GM12878 (cell line): ENCODE data around the gene CHRNA9. TPM values are rescaled to one million over a fixed set of nuclear protein-coding genes. Genes with fewer than 3 reads are reported as not detected.
A peak's percentile ranks its signal among the peaks of the same experiment; 100 is the strongest.

ENCODE experiments used
- ATAC-seq: fragments of 200-7000 bp; cut with Tn5 transposase; 3 replicates; pipeline ENCODE4 v1.9.1; 2020; ENCODE audit warnings: mild to moderate bottlenecking, moderate library complexity
- Bru-seq: library from RNA; stranded (reverse); fragments of 400-500 nt; gene quantifications from one replicate; lab custom pipeline; 2021; lab: Mats Ljungman, UMichigan
- BruChase-seq, 2 experiments: library from RNA; stranded (reverse); fragments of 400-500 nt; gene quantifications; one replicate each; lab custom pipeline; 2021; lab: Mats Ljungman, UMichigan
- BruUV-seq: library from RNA; stranded (reverse); fragments of 400-500 nt; replicated peaks from 2 replicates; lab custom pipeline; 2021; lab: Mats Ljungman, UMichigan
- CTCF ChIA-PET: fragments of 300-600 bp; sonication (Branson Sonifier 250); formaldehyde crosslinking; extraction: SDS; loops from one replicate; lab custom pipeline; 2021; ENCODE audit warnings: inconsistent platforms; lab: Yijun Ruan, JAX
- POLR2A ChIA-PET: fragments of 350-600 bp; formaldehyde crosslinking; extraction: SDS; loops from one replicate; lab custom pipeline; 2021; ENCODE audit warnings: inconsistent platforms; lab: Charles Lee
- RAD21 ChIA-PET: fragments of 300-600 bp; sonication (Branson Sonifier 250); formaldehyde crosslinking; loops from one replicate; lab custom pipeline; 2023; ENCODE audit warnings: antibody characterized with exemption; ENCODE audit not compliant: unreplicated experiment; lab: Charles Lee
- SMC1A ChIA-PET: fragments of 300-600 bp; sonication (Branson Sonifier 250); formaldehyde crosslinking; loops from one replicate; lab custom pipeline; 2023; ENCODE audit not compliant: unreplicated experiment, uncharacterized antibody; lab: Charles Lee
- DNase-seq: peaks from one replicate; pipeline ENCODE4 v3.0.0-alpha.2; 2011; ENCODE audit warnings: low read depth, low spot score
- FAIRE-seq: peaks from 3 replicates; lab custom pipeline; 2011; peaks lifted over from hg19 to GRCh38; lab: Jason Lieb, UNC
- H2AFZ ChIP-seq: 2 replicates; pipeline ENCODE4 v1.6.0; 2011; ENCODE audit warnings: low read depth, low read length, control low read depth; ENCODE audit not compliant: control insufficient read depth
- H3K27ac ChIP-seq: 2 replicates; pipeline ENCODE4 v1.5.1; 2011; ENCODE audit warnings: control low read depth; ENCODE audit not compliant: control insufficient read depth, insufficient read depth
- H3K27me3 ChIP-seq, 2 experiments: replicated peaks in 1 of 2; 2 replicates each; pipeline versions ENCODE4 v1.6.0 to v1.6.1; 2011; ENCODE audit warnings: low read length in 1 of 2; ENCODE audit not compliant: control insufficient read depth in 2 of 2, insufficient read depth in 2 of 2
- H3K36me3 ChIP-seq, 2 experiments: 2 replicates each; pipeline ENCODE4 v1.5.1; 2011; ENCODE audit warnings: low read length in 1 of 2; ENCODE audit not compliant: control insufficient read depth in 2 of 2, insufficient read depth in 2 of 2
- H3K4me1 ChIP-seq: 2 replicates; pipeline ENCODE4 v1.6.1; 2011; ENCODE audit warnings: mild to moderate bottlenecking, low read length, moderate library complexity, mixed read lengths; ENCODE audit not compliant: control insufficient read depth, insufficient read depth
- H3K4me2 ChIP-seq: 2 replicates; pipeline ENCODE4 v1.6.0; 2011; ENCODE audit warnings: control low read depth; ENCODE audit not compliant: control insufficient read depth, insufficient read depth
- H3K4me3 ChIP-seq: fragments of 200-600 bp; sonication (generic); 2 replicates; pipeline ENCODE4 v1.5.1; 2016
- H3K79me2 ChIP-seq: 2 replicates; pipeline ENCODE4 v1.6.0; 2011; ENCODE audit warnings: low read length; ENCODE audit not compliant: control insufficient read depth, insufficient read depth
- H3K9ac ChIP-seq: 2 replicates; pipeline ENCODE4 v1.8.0; 2011; ENCODE audit warnings: low read length, control low read depth, mixed read lengths; ENCODE audit not compliant: control insufficient read depth, insufficient read depth
- H3K9me3 ChIP-seq: replicated peaks from 3 replicates; pipeline ENCODE4 v1.5.1; 2011; ENCODE audit warnings: mild to moderate bottlenecking, low read length; ENCODE audit not compliant: control insufficient read depth, insufficient read depth
- H4K20me1 ChIP-seq: 2 replicates; pipeline ENCODE4 v1.6.0; 2011; ENCODE audit not compliant: control insufficient read depth, insufficient read depth
- CBFB ChIP-seq: IDR thresholded peaks from 2 replicates; pipeline ENCODE4 v1.6.1; 2016; ENCODE audit warnings: antibody characterized with exemption, low read depth
- DPF2 ChIP-seq: fragments of 450-650 bp; IDR thresholded peaks from 2 replicates; pipeline ENCODE4 v1.6.1; 2017; ENCODE audit warnings: mild to moderate bottlenecking
- HDAC2 ChIP-seq: fragments of 200-600 bp; sonication (generic); IDR thresholded peaks from 2 replicates; pipeline ENCODE4 v1.6.1; 2017
- JUND ChIP-seq: IDR thresholded peaks from 2 replicates; pipeline ENCODE4 v1.6.1; 2012; ENCODE audit warnings: low read depth, mild to moderate bottlenecking, low read length, improper control_type of control experiment, moderate library complexity
- KLF5 ChIP-seq: fragments of 450-650 bp; IDR thresholded peaks from 2 replicates; pipeline ENCODE4 v1.6.1; 2014; ENCODE audit warnings: mild to moderate bottlenecking; ENCODE audit not compliant: partially characterized antibody
- RUNX3 ChIP-seq: IDR thresholded peaks from 2 replicates; pipeline ENCODE4 v1.6.1; 2012; ENCODE audit warnings: low read length, inconsistent platforms
- SMARCA5 ChIP-seq: fragments of 450-650 bp; IDR thresholded peaks from 2 replicates; pipeline ENCODE4 v1.6.1; 2017; ENCODE audit warnings: mild to moderate bottlenecking
- STAT3 ChIP-seq: IDR thresholded peaks from 2 replicates; pipeline ENCODE4 v1.6.1; 2011; ENCODE audit warnings: low read depth, low read length, improper control_type of control experiment
- USF1 ChIP-seq: IDR thresholded peaks from 2 replicates; pipeline ENCODE4 v1.6.1; 2011; ENCODE audit warnings: borderline replicate concordance, low read depth, mild to moderate bottlenecking, moderate library complexity, mixed read lengths, low read length; ENCODE audit not compliant: insufficient read depth; ENCODE audit errors: extremely low read length
- WRNIP1 ChIP-seq: IDR thresholded peaks from 2 replicates; pipeline ENCODE4 v1.6.1; 2011; ENCODE audit warnings: low read depth, low read length, improper control_type of control experiment, borderline replicate concordance
- YBX1 ChIP-seq: fragments of 450-650 bp; IDR thresholded peaks from 2 replicates; pipeline ENCODE4 v1.6.1; 2016; ENCODE audit warnings: antibody characterized with exemption
- ZBTB4 ChIP-seq: fragments of 450-650 bp; formaldehyde crosslinking; IDR thresholded peaks from 2 replicates; pipeline ENCODE4 v1.4.0; 2022; ENCODE audit warnings: mild to moderate bottlenecking, moderate library complexity
- WGBS: methylation state at CpG from one replicate; pipeline ENCODE4 v1.1.6; 2016; ENCODE audit warnings: low lambda C conversion rate; ENCODE audit not compliant: insufficient replicate concordance, insufficient coverage; ENCODE audit errors: missing lambda C conversion rate; 5-methylcytosine and 5-hydroxymethylcytosine counted together
- in situ Hi-C: fragments of 300-500 bp; cut with MboI; formaldehyde crosslinking; loops from 9 replicates; pipeline ENCODE4 v1.14.3; 2018; ENCODE audit warnings: mixed read lengths
- intact Hi-C: fragments of 100-400 bp; cut with micrococcal nuclease; formaldehyde crosslinking; loops from one replicate; pipeline ENCODE4 v1.14.2; 2022; ENCODE audit not compliant: unreplicated experiment
- long read RNA-seq, 2 experiments: library from polyadenylated mRNA; unstranded; transcript quantifications; one replicate each; pipeline ENCODE4 v2.0.0, GENCODE V29; 2019 to 2020
- polyA minus RNA-seq, 3 experiments: library from RNA; depleted of rRNA, polyadenylated mRNA; stranded (reverse); fragments of >200 nt; gene quantifications; 2 replicates each; pipeline ENCODE4 v1.2.3, GENCODE V29; 2011
- polyA plus RNA-seq, 11 experiments: library from polyadenylated mRNA; depleted of rRNA in 4 of 11; unstranded in 6 of 11; stranded (reverse) in 5 of 11; fragments of >200 nt; fragmentation: Nextera tagmentation in 4 of 11; fragmentation: Illumina TruSeq in 1 of 11; extraction: Ambion mirVana in 4 of 11; extraction: Trizol in 1 of 11; gene quantifications; 1 replicate in 1 of 11; 2 replicates in 10 of 11; pipeline versions ENCODE4 v1.2.1 to v1.2.3, GENCODE V29; 2011 to 2016; ENCODE audit warnings: inconsistent platforms in 2 of 11, missing spikeins in 2 of 11, low read depth in 1 of 11
- total RNA-seq, 4 experiments: library from RNA; depleted of rRNA in 3 of 4; stranded (reverse); fragments of >200 nt in 3 of 4; fragmentation: Illumina TruSeq in 1 of 4; extraction: Trizol in 1 of 4; gene quantifications; 2 replicates each; pipeline versions ENCODE4 v1.2.1 to v1.2.3, GENCODE V29; 2013 to 2021
- TF ChIP-seq, protein P1 (sequence below): fragments of 450-650 bp; IDR thresholded peaks from 2 replicates; pipeline ENCODE4 v1.6.1; 2017; ENCODE audit warnings: antibody characterized with exemption, mild to moderate bottlenecking, moderate library complexity

The CHRNA9 gene
- total RNA-seq (2013; cell fraction: nucleolus; rRNA removed) = 1.5 TPM in 1 of 2 replicates, not detected in the other
- total RNA-seq (2014; rRNA removed) = 0.05 TPM in 1 of 2 replicates, not detected in the other
- total RNA-seq (2014; rRNA removed; fragmentation: Illumina TruSeq; extraction: Trizol) = not detected in 2 replicates
- total RNA-seq (2021) = not detected in 2 replicates
- not detected for polyA plus RNA-seq (2011; ENCODE audit: low read depth)
- 0.08 and 0.55 TPM in 2 replicates for polyA plus RNA-seq (2011; rRNA removed)
- 0.04 and 0.15 TPM in 2 replicates for polyA plus RNA-seq (2011; cell fraction: cytosol; rRNA removed)
- polyA plus RNA-seq (2011; cell fraction: nucleus; rRNA removed) = 0.18 TPM in 1 of 2 replicates, not detected in the other
- not detected in 2 replicates for polyA plus RNA-seq (2012)
- polyA plus RNA-seq (2014; fragmentation: Illumina TruSeq; extraction: Trizol) = not detected in 2 replicates
- not detected for polyA plus RNA-seq (2014; fragmentation: Nextera tagmentation; extraction: Ambion mirVana)
- polyA plus RNA-seq (2014; rRNA removed) = 0.05 TPM in 1 of 2 replicates, not detected in the other
- under 1 TPM in 1 of 2 experiments, not detected in 1; 0.09 TPM for polyA plus RNA-seq (2016; fragmentation: Nextera tagmentation; extraction: Ambion mirVana)
- polyA minus RNA-seq (2011; rRNA and poly(A)+ RNA removed) = not detected in 2 replicates
- polyA minus RNA-seq (2011; cell fraction: cytosol; rRNA and poly(A)+ RNA removed) = not detected in 2 replicates
- polyA minus RNA-seq (2011; cell fraction: nucleus; rRNA and poly(A)+ RNA removed) = 0.29 TPM in 1 of 2 replicates, not detected in the other
- Bru-seq, nascent RNA = percentile 14 among the genes with signal in this experiment
- BruChase-seq, experiment 1, labeled RNA remaining after a 6-hour chase = percentile 17 among the genes with signal in this experiment
- BruChase-seq, experiment 2, labeled RNA remaining after a 2-hour chase = percentile 23 among the genes with signal in this experiment
- long read RNA-seq, experiment 1 = 0 reads
- long read RNA-seq, experiment 2 = 0 reads

DNA sequence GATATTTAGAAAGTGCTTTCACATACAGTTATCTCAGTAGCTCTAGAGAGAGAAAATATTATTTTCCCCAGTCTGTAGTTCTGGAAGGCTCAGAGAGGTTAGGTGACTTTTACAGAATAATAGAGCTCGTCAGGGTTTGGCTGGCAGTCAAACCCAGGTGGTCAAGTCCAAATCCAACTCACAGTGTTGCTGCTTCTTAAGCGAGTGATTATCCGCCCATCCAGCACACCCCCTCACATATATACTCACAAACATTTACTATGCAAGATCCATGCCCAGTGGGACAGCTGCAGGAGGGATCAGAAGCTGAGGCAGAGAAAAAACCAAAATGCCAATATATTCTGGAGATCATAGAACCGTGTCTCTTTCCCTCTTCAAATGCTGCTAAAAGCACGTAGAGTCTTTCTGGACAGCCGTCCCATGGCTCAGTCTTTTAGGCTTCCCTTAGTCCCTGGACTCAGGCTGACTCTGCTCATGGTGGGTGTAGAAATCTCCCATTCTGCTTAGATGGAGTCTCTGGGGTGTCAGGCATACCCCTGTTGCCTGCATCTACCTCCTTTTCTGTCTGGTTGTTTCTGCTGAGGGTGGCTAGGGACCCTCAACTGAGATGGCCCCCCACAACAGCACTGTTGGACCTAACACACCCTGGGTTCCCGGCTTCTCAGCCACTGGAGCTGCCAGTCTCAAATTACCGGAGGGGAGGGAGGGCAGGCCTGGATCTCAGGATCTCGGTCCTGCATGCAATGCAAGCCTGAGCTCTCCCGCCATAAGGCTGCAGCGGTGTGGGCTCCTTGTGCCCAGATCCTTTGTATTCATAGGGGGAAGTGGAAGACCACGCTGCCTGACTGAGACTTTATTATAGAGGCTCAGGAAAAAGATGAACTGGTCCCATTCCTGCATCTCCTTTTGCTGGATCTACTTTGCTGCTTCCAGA is at the start of gene CHRNA9:
Gene CHRNA9 (plus strand): TSS at position 743 of the 934 bp plus-strand sequence. CDS start 135 bp downstream, at position 878.
- Histone ChIP-seq H3K9ac (no peak within 1 kb of the TSS), H4K20me1 (no peaks in the 10 kb centered on the region), H3K4me2 (no peak within 1 kb of the TSS), H3K27ac (no peak within 1 kb of the TSS), H3K36me3 (no peaks in the 10 kb centered on the region), H3K9me3 (no peaks in the 10 kb centered on the region), H3K4me1 (no peaks in the 10 kb centered on the region), H2AFZ (no peak within 1 kb of the TSS), H3K4me3 (no peak within 1 kb of the TSS), H3K79me2 (no peaks in the 10 kb centered on the region), H3K27me3 (peaks cover 0 to 3% of the 10 kb centered on the region in 2 experiments; a peak in 1 of 4 replicates)
- intact Hi-C loops (no loop called here), in situ Hi-C loops (no loop called here)
- CTCF ChIA-PET = interaction anchor here (3.3 kb wide), 1 partner anchor 9 kb away, joined by 18 read pairs; no protein-coding TSS in a partner anchor
- SMC1A ChIA-PET = interaction anchor here (0.5 to 2.4 kb wide), 4 partner anchors 9 to 386 kb away, joined by 3 to 7 read pairs (median 4); no protein-coding TSS in a partner anchor
- DNase-seq (no peak), FAIRE-seq (no peak), ATAC-seq (no peak)
- POLR2A ChIA-PET = no interaction called here
- WGBS = 53% methylated on average over 11 of the region's 12 CpGs
- RAD21 ChIA-PET = no interaction called here
- BruUV-seq = no TSS peak
- TF ChIP-seq, protein P1, sequence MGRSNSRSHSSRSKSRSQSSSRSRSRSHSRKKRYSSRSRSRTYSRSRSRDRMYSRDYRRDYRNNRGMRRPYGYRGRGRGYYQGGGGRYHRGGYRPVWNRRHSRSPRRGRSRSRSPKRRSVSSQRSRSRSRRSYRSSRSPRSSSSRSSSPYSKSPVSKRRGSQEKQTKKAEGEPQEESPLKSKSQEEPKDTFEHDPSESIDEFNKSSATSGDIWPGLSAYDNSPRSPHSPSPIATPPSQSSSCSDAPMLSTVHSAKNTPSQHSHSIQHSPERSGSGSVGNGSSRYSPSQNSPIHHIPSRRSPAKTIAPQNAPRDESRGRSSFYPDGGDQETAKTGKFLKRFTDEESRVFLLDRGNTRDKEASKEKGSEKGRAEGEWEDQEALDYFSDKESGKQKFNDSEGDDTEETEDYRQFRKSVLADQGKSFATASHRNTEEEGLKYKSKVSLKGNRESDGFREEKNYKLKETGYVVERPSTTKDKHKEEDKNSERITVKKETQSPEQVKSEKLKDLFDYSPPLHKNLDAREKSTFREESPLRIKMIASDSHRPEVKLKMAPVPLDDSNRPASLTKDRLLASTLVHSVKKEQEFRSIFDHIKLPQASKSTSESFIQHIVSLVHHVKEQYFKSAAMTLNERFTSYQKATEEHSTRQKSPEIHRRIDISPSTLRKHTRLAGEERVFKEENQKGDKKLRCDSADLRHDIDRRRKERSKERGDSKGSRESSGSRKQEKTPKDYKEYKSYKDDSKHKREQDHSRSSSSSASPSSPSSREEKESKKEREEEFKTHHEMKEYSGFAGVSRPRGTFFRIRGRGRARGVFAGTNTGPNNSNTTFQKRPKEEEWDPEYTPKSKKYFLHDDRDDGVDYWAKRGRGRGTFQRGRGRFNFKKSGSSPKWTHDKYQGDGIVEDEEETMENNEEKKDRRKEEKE = no peak
- TF ChIP-seq CBFB (no peak), JUND (no peak), DPF2 (no peak), USF1 (no peak), ZBTB4 (CRISPR knock-in tag) (no peak), YBX1 (no peak), KLF5 (no peak), SMARCA5 (no peak), RUNX3 (no peak), WRNIP1 (no peak), HDAC2 (no peak), STAT3 (no peak)
